Panc1 (cell line): ENCODE data around the gene DHRS3. TPM values are rescaled to one million over a fixed set of nuclear protein-coding genes. Genes with fewer than 3 reads are reported as not detected.

Source experiments
- ATAC-seq: fragments of 200-7000 bp; cut with Tn5 transposase; 2 replicates; pipeline ENCODE4 v1.9.1; 2020; ENCODE audit warnings: mild to moderate bottlenecking, moderate library complexity
- BruUV-seq: library from RNA; stranded (reverse); fragments of 400-500 nt; replicated peaks from 2 replicates; lab custom pipeline; 2021; lab: Mats Ljungman, UMichigan
- CTCF ChIA-PET: fragments of 300-600 bp; sonication (Branson Sonifier 250); formaldehyde crosslinking; loops from one replicate; lab custom pipeline; 2022; ENCODE audit warnings: antibody characterized with exemption; lab: Charles Lee
- POLR2A ChIA-PET: fragments of 300-600 bp; sonication (Branson Sonifier 250); formaldehyde crosslinking; loops from one replicate; lab custom pipeline; 2022; ENCODE audit warnings: antibody characterized with exemption; lab: Charles Lee
- DNase-seq: peaks from one replicate; pipeline ENCODE4 v3.0.0-alpha.2; 2010; ENCODE audit warnings: low read depth, low spot score
- H3K27ac ChIP-seq: 2 replicates; pipeline ENCODE4 v1.5.1; 2011; ENCODE audit warnings: mild to moderate bottlenecking, low read length, inconsistent platforms
- H3K27me3 ChIP-seq: fragments of 200-500 bp; sonication (Bioruptor generic); 2 replicates; pipeline ENCODE4 v1.6.0; 2014; ENCODE audit warnings: low read length, inconsistent platforms; ENCODE audit not compliant: control insufficient read depth, insufficient read depth
- H3K36me3 ChIP-seq: fragments of 200-500 bp; sonication (Bioruptor generic); 2 replicates; pipeline ENCODE4 v1.5.1; 2014; ENCODE audit warnings: inconsistent platforms, mild to moderate bottlenecking, low read length, moderate library complexity; ENCODE audit not compliant: control insufficient read depth, insufficient read depth
- H3K4me1 ChIP-seq: 2 replicates; pipeline ENCODE4 v1.5.1; 2011; ENCODE audit warnings: inconsistent platforms, mild to moderate bottlenecking, low read length, moderate library complexity; ENCODE audit not compliant: control insufficient read depth, insufficient read depth
- H3K4me3 ChIP-seq, 2 experiments: 2 replicates each; pipeline ENCODE4 v1.5.1; 2011 to 2012; ENCODE audit warnings: low read depth in 2 of 2, low read length in 2 of 2, mild to moderate bottlenecking in 2 of 2, inconsistent platforms in 1 of 2, moderate library complexity in 1 of 2
- H3K9me3 ChIP-seq: fragments of 200-500 bp; sonication (Bioruptor generic); 2 replicates; pipeline ENCODE4 v1.5.1; 2014; ENCODE audit warnings: low read depth, mild to moderate bottlenecking, inconsistent platforms, low read length, moderate library complexity; ENCODE audit not compliant: control insufficient read depth, insufficient read depth
- CTCF ChIP-seq: fragments of 450-650 bp; IDR thresholded peaks from 2 replicates; pipeline ENCODE4 v1.5.1; 2017; ENCODE audit warnings: mild to moderate bottlenecking
- POLR2AphosphoS5 ChIP-seq: IDR thresholded peaks from 2 replicates; pipeline ENCODE4 v1.6.1; 2012; ENCODE audit warnings: mild to moderate bottlenecking, low read depth, low read length, moderate library complexity
- REST ChIP-seq, 2 experiments: IDR thresholded peaks; 2 replicates each; pipeline ENCODE4 v1.6.1; 2011 to 2012; ENCODE audit warnings: low read depth in 2 of 2, control low read depth in 1 of 2, low read length in 1 of 2, mild to moderate bottlenecking in 1 of 2, moderate library complexity in 1 of 2; ENCODE audit not compliant: insufficient read depth in 1 of 2
- SIN3A ChIP-seq: IDR thresholded peaks from 2 replicates; pipeline ENCODE4 v1.6.1; 2012; ENCODE audit warnings: low read depth, mild to moderate bottlenecking, low read length, moderate library complexity, borderline replicate concordance; ENCODE audit not compliant: insufficient read depth
- TCF7L2 ChIP-seq: IDR thresholded peaks from 2 replicates; pipeline ENCODE4 v1.6.1; 2011; ENCODE audit warnings: mild to moderate bottlenecking, low read depth, low read length, inconsistent platforms
- in situ Hi-C: cut with HindIII; loops from 2 replicates; pipeline ENCODE4 v1.10.0; 2016; ENCODE audit warnings: low sequenced_read_pairs, low pct_unique_long_range_greater_than_20kb
- intact Hi-C: fragments of 100-400 bp; cut with micrococcal nuclease; formaldehyde crosslinking; loops from one replicate; pipeline ENCODE4 v1.10.0; 2022; ENCODE audit not compliant: unreplicated experiment
- total RNA-seq: library from RNA; stranded (reverse); gene quantifications from one replicate; pipeline ENCODE4 v1.2.1, GENCODE V29; 2021; ENCODE audit not compliant: unreplicated experiment

DHRS3 gene
- total RNA-seq, 1 experiment from 2014 or later: 113 TPM

GRCh38 chr1:12603224-12603623, 14.8 kb downstream of the DHRS3 start:
- no peak overlapping the region for H3K4me3 ChIP-seq
- in situ Hi-C loops (no loop called here), intact Hi-C loops (no loop called here)
- DNase-seq: no peak
- BruUV-seq: no TSS peak
- ATAC-seq: no peak
- H3K4me1 ChIP-seq: peaks cover 74% of the 10 kb centered on the region
- CTCF ChIA-PET: interaction anchor here (1.1 kb wide), 1 partner anchor 9 kb away, joined by 6 read pairs; no protein-coding TSS in a partner anchor
- peak overlapping the region; percentile 96 for H3K27ac ChIP-seq
- no peaks in the 10 kb centered on the region for H3K27me3 ChIP-seq
- POLR2A ChIA-PET: no interaction called here
- H3K36me3 ChIP-seq: no peaks in the 10 kb centered on the region
- H3K9me3 ChIP-seq: no peaks in the 10 kb centered on the region
- TF ChIP-seq TCF7L2 (no peak), REST (IDR thresholded peaks at IDR 0.05; ENCODE audit: insufficient read depth in 1 of 2, low read depth in 2 of 2, low read length in 1 of 2) (no peak), CTCF (no peak), SIN3A (no peak), POLR2AphosphoS5 (no peak)

DNA sequence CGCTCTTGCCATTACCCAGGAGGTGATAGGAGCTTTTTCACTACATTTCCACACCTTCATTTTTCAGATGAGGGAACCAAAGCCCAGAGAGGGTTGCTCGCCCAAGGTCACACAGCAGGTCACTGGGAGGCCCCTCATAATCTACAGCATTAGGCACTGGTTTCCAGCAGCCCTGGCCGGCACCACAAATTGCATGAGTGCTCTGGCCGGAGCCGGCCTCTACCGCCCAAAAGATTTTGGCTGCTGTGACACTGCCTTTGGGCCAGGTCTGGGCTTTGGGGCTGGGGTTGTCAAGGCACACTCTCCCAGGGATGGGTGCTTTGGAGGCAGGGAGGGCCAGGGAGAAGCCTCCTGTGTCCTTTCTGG, 15.4 kb downstream of the DHRS3 start:
- no peaks in the 10 kb centered on the region for H3K27me3 ChIP-seq
- BruUV-seq: no TSS peak
- H3K9me3 ChIP-seq: no peaks in the 10 kb centered on the region
- H3K4me1 ChIP-seq: peaks cover 80% of the 10 kb centered on the region
- DNase-seq (no peak), ATAC-seq (no peak)
- in situ Hi-C loops: no loop called here
- intact Hi-C loops: no loop called here
- no peak for TF ChIP-seq REST (IDR thresholded peaks at IDR 0.05; ENCODE audit: insufficient read depth in 1 of 2, low read depth in 2 of 2, low read length in 1 of 2)
- TF ChIP-seq CTCF: no peak
- TF ChIP-seq SIN3A: no peak
- H3K4me3 ChIP-seq: no peak overlapping the region
- CTCF ChIA-PET: no interaction called here
- peak overlapping the region; percentile 96 for H3K27ac ChIP-seq
- no peaks in the 10 kb centered on the region for H3K36me3 ChIP-seq
- POLR2A ChIA-PET: no interaction called here
